Measurements from ENCODE around the gene SMIM31. TPM values are rescaled to one million over a fixed set of nuclear protein-coding genes. Genes with fewer than 3 reads are reported as not detected.
A peak's percentile ranks its signal among the peaks of the same experiment; 100 is the strongest.

The SMIM31 gene
- total RNA-seq, 1 donor from 2014 or later: not detected

GRCh38 chr4:164802301-164802901 lies 48.5 kb downstream of the SMIM31 start:
- H3K27ac Mint-ChIP-seq: no peak overlapping the region
- TF ChIP-seq CTCF (IDR thresholded peaks at IDR 0.05; ENCODE audit: unreplicated experiment): no peak

GRCh38 chr4:164803702-164804101 lies 49.8 kb downstream of the SMIM31 start:
- H3K9me3 Mint-ChIP-seq: no peaks in the 10 kb centered on the region
- no peak overlapping the region for H3K27ac Mint-ChIP-seq
- no peak overlapping the region for H3K4me3 Mint-ChIP-seq
- no peak for TF ChIP-seq CTCF (IDR thresholded peaks at IDR 0.05; ENCODE audit: unreplicated experiment)
- no peak for DNase-seq (ENCODE audit: low spot score in 2 of 2, unreplicated experiment in 2 of 2)
- no peaks in the 10 kb centered on the region for H3K27me3 Mint-ChIP-seq (ENCODE audit: low read depth)
- peaks cover 2% of the 10 kb centered on the region for H3K4me1 Mint-ChIP-seq
- H3K36me3 Mint-ChIP-seq: no peaks in the 10 kb centered on the region

More at GRCh38 chr4:164802301-164802901, 48.5 kb downstream of the SMIM31 start:
- Mint-ChIP-seq H3K4me3 (no peak overlapping the region), H3K9me3 (no peaks in the 10 kb centered on the region), H3K27me3 (ENCODE audit: low read depth) (no peaks in the 10 kb centered on the region), H3K36me3 (no peaks in the 10 kb centered on the region), H3K4me1 (peaks cover 2% of the 10 kb centered on the region)
- DNase-seq (ENCODE audit: low spot score in 2 of 2, unreplicated experiment in 2 of 2): no peak

GRCh38 chr4:164807611-164808010 lies 53.7 kb downstream of the SMIM31 start:
- no peak for DNase-seq (ENCODE audit: low spot score in 2 of 2, unreplicated experiment in 2 of 2)
- Mint-ChIP-seq H3K4me1 (peaks cover 2% of the 10 kb centered on the region), H3K27me3 (ENCODE audit: low read depth) (no peaks in the 10 kb centered on the region), H3K4me3 (no peak overlapping the region), H3K9me3 (no peaks in the 10 kb centered on the region), H3K27ac (no peak overlapping the region), H3K36me3 (no peaks in the 10 kb centered on the region)
- TF ChIP-seq CTCF (IDR thresholded peaks at IDR 0.05; ENCODE audit: unreplicated experiment): no peak

- no peak overlapping the region for H3K4me3 Mint-ChIP-seq
Measured at GRCh38 chr4:164813554-164813953, 59.6 kb downstream of the SMIM31 start.

GRCh38 chr4:164815711-164816110 lies 61.8 kb downstream of the SMIM31 start:
- H3K9me3 Mint-ChIP-seq: no peaks in the 10 kb centered on the region
- no peak for DNase-seq (ENCODE audit: low spot score in 2 of 2, unreplicated experiment in 2 of 2)
- H3K27ac Mint-ChIP-seq: no peak overlapping the region
- H3K27me3 Mint-ChIP-seq (ENCODE audit: low read depth): no peaks in the 10 kb centered on the region
- H3K36me3 Mint-ChIP-seq: no peaks in the 10 kb centered on the region
- no peak overlapping the region for H3K4me3 Mint-ChIP-seq
- peaks cover 10% of the 10 kb centered on the region for H3K4me1 Mint-ChIP-seq
- TF ChIP-seq CTCF (IDR thresholded peaks at IDR 0.05; ENCODE audit: unreplicated experiment): no peak

More at GRCh38 chr4:164813554-164813953, 59.6 kb downstream of the SMIM31 start:
- Mint-ChIP-seq H3K27ac (peak overlapping the region; percentile 32), H3K4me1 (peaks cover 10% of the 10 kb centered on the region), H3K36me3 (no peaks in the 10 kb centered on the region), H3K27me3 (ENCODE audit: low read depth) (no peaks in the 10 kb centered on the region), H3K9me3 (no peaks in the 10 kb centered on the region)
- no peak for DNase-seq (ENCODE audit: low spot score in 2 of 2, unreplicated experiment in 2 of 2)
- no peak for TF ChIP-seq CTCF (IDR thresholded peaks at IDR 0.05; ENCODE audit: unreplicated experiment)
